ENCODE results near the gene RSKR. TPM values are rescaled to one million over a fixed set of nuclear protein-coding genes. Genes with fewer than 3 reads are reported as not detected.

The RSKR gene
- total RNA-seq, 4 donors from 2014 or later = 6.4 to 12.3 (median 9.7) TPM

DNA sequence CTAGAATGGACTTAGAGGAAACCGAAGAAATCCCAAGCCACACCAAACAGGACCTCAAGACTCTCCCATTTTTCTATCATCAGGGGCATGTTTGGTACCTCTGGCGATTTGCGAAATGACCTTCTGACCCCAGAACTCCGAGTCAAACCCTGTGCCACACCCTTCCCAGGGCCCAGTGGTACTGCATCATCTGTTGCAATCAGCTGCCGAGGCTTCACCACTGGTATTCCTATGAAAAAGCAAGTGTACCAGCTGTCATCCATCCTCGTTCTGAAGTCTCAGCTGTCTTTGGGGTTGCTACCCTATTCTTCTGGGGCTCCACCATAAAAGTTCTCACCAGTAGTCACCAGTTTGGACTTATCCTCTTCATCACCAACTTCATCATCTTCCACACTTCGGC, 2.3 kb upstream of the RSKR start:
- TF ChIP-seq, protein P1, sequence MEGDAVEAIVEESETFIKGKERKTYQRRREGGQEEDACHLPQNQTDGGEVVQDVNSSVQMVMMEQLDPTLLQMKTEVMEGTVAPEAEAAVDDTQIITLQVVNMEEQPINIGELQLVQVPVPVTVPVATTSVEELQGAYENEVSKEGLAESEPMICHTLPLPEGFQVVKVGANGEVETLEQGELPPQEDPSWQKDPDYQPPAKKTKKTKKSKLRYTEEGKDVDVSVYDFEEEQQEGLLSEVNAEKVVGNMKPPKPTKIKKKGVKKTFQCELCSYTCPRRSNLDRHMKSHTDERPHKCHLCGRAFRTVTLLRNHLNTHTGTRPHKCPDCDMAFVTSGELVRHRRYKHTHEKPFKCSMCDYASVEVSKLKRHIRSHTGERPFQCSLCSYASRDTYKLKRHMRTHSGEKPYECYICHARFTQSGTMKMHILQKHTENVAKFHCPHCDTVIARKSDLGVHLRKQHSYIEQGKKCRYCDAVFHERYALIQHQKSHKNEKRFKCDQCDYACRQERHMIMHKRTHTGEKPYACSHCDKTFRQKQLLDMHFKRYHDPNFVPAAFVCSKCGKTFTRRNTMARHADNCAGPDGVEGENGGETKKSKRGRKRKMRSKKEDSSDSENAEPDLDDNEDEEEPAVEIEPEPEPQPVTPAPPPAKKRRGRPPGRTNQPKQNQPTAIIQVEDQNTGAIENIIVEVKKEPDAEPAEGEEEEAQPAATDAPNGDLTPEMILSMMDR (IDR thresholded peaks at IDR 0.05; ENCODE audit: low read depth) = no peak

DNA sequence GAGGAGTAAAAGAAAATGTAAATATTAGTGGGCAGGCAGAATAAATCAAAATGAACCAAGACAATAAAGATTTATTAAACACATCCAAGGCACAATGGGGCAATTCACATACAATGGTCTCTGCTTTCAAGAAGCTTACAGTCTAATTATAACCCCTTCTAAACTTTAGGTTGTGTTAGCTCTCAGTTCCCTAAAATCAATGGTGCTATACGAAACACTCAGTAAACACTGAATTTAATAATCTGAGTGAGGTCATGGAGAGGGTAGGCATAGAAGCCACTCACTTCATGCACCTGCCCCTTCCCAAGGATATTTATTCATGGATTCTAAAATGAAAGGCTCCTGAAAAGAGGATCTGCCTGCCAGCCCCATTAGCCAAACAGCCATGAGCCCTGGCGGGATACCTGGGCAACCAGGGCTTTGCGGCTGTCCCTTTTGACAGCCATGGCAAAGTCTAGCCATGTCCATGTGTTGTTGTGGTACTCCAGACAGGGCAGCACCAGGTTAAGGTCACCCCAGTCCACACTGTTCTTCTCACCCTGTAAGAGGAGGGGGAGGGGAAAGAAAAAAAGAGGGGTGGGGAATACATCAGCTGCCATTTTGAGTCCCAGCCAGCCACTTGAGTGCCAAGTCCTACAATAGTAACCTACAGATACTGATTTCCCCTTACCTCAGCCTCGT, 1.4 kb upstream of the RSKR start:
- TF ChIP-seq, protein P1 (IDR thresholded peaks at IDR 0.05; ENCODE audit: low read depth) = no peak

DNA sequence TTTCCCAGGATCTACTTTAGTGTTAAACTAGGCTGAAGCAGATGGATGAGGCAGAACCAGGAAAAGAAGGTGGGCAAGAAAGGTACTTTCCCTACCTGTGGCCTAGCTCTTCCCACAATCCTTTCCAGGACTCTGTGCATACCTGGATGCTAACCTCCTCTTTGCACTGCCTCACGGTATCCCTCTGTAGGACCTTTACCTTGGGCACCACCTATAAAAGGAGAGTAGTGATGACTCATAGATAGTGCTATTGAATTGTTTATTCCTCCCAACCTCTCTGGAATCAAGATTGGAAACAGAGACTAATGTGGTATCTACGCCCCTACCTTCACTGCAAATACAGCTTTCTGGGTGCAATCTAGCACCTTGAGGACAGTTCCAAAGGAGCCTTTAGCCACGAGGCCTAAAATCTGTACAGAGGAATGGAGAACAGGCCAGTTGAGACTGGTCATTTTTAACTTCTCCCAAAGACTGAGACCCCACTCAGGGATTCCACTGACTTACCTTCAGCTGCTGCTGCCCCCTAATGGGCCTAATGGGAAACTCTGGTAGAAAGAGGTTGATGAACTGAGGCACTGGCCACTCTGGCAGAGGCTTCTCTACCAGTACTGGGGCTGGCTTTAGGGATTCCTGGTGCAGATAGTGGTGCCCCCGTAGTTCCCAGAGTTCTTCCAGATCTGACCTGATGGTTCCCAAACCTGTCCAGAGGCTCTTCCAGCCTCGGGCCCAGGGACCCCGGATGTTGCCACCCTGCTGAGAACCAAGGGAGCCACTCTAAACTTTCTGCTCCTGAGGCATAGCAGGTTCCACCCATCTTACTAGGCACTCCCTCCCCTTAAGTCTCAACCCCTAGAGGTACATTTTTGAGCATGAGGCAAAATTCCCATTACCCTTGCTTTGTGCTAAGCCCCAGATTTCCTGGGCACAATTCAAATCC, 781 bp downstream of the RSKR start:
- TF ChIP-seq, protein P1 (IDR thresholded peaks at IDR 0.05; ENCODE audit: low read depth) = no peak

DNA sequence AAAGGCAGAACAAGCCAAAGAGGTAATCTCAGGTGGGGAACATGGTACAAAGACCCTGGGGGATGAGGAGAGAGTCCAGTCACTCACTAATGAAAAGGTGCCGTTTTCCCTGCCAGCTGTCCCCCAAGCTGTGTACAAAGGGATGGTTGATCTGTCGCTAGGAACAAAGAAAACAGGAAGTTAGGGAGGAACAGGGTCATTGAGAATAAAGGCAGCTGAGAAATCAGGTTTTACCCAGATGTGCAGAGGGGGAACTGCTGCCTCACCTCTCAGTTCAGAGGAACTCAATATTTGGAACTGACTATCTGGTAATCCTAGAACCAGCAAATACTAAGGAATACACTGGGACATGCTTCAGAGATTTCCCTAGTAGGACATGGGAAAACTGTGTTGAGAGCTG, 1.5 kb downstream of the RSKR start:
- TF ChIP-seq, protein P1 (IDR thresholded peaks at IDR 0.05; ENCODE audit: low read depth) = no peak

DNA sequence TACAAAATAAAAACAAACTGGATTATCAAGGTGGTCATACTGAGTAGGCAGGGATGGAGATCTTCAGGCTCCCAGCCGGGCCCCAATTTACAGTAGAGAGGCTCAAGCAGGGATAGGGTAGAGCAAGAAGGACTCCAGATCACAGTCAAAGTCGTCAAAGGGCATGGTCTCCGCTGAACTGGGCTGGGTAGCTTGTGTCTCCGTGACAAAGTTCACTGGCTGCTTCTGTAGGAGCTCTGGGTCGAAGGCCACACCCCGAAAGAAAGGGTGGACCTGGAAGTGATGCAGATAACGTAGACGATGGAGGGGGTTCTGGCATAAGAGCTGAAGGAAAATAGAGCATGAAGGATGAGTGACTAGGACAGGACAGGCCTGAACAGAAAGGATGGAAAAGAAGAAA, 3.6 kb downstream of the RSKR start:
- TF ChIP-seq, protein P1 (IDR thresholded peaks at IDR 0.05; ENCODE audit: low read depth) = no peak

DNA sequence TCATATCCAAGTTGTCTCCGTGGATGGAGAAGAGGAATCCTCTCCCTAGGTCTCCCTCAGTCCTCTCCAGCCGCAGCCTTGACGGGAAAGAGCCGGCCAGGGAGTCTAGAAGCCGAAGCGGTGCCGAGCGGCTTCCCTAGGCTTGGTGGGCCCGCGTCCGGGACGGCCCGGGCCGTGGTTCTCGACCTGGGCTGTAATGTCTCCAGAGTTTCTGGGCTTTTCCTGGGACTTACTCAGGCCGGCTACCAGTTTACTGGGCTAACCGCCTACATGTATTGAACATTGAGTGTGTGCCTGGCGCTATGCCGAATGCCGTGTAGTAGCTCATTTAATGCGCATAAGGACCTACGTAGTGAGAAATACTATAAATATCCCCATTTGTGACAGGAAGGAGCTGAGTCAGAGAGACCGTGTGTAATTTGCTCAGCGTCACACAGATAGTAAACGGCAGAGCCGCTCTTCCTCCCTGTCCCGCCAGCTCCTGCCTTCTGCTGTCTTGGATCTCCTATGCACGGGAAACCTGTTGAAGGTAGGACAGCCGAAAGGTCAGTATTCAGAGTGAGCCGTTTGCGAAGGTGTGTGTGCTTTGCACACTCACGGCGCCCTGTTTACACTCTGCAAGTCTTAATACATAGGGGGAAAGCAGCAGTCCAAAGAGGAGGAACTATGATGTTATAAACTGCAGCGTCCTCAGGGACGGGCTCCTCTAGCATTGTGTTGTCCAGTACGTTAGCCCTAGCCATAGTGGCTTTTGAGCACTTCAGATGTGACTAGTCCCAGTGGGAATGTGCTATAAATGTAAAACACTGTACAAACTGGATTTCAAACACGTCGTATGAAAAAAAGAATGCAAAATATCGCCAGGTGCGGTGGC, 14.4 kb downstream of the RSKR start:
- TF ChIP-seq, protein P1 (IDR thresholded peaks at IDR 0.05; ENCODE audit: low read depth) = no peak

All from subcutaneous adipose tissue (tissue), 4 donors.